Hepatocyte (in vitro differentiated cells): Measurements from ENCODE around the gene MLH3. TPM values are rescaled to one million over a fixed set of nuclear protein-coding genes. Genes with fewer than 3 reads are reported as not detected.
A peak's percentile ranks its signal among the peaks of the same experiment; 100 is the strongest.

Experiments used
- DNase-seq: peaks from one replicate; pipeline ENCODE4 v3.0.0-alpha.2; 2016; ENCODE audit warnings: low spot score
- H2AFZ ChIP-seq: fragments of 200-600 bp; sonication (generic); 2 replicates; pipeline ENCODE4 v1.6.0; 2016; ENCODE audit warnings: antibody characterized with exemption, mild to moderate bottlenecking
- H3K27ac ChIP-seq: fragments of 200-600 bp; sonication (generic); 2 replicates; pipeline ENCODE4 v1.5.1; 2016; ENCODE audit warnings: mild to moderate bottlenecking
- H3K27me3 ChIP-seq: fragments of 200-600 bp; sonication (generic); 2 replicates; pipeline ENCODE4 v1.6.1; 2016
- H3K36me3 ChIP-seq: fragments of 200-600 bp; sonication (generic); replicated peaks from 2 replicates; pipeline ENCODE4 v1.5.1; 2016; ENCODE audit warnings: low read depth; ENCODE audit not compliant: insufficient read depth
- H3K4me1 ChIP-seq: fragments of 200-600 bp; sonication (generic); 2 replicates; pipeline ENCODE4 v1.5.1; 2016; ENCODE audit warnings: mild to moderate bottlenecking, moderate library complexity; ENCODE audit not compliant: insufficient read depth
- H3K4me2 ChIP-seq: fragments of 200-600 bp; sonication (generic); 2 replicates; pipeline ENCODE4 v1.6.0; 2016
- H3K4me3 ChIP-seq: fragments of 200-600 bp; sonication (generic); 2 replicates; pipeline ENCODE4 v1.5.1; 2016; ENCODE audit warnings: mild to moderate bottlenecking
- H3K79me2 ChIP-seq: fragments of 200-600 bp; sonication (generic); 2 replicates; pipeline ENCODE4 v1.6.0; 2017; ENCODE audit warnings: mild to moderate bottlenecking
- H3K9me2 ChIP-seq: fragments of 200-600 bp; sonication (generic); replicated peaks from 2 replicates; pipeline ENCODE4 v1.6.0; 2017; ENCODE audit warnings: mild to moderate bottlenecking; ENCODE audit not compliant: insufficient read depth
- H3K9me3 ChIP-seq: fragments of 200-600 bp; sonication (generic); 2 replicates; pipeline ENCODE4 v1.5.1; 2016; ENCODE audit warnings: low read depth, mild to moderate bottlenecking
- H4K20me1 ChIP-seq: fragments of 200-600 bp; sonication (generic); 2 replicates; pipeline ENCODE4 v1.6.0; 2016; ENCODE audit warnings: mild to moderate bottlenecking; ENCODE audit not compliant: insufficient read depth, poor library complexity, severe bottlenecking
- EZH2 ChIP-seq: fragments of 200-600 bp; sonication (generic); IDR thresholded peaks from 2 replicates; pipeline ENCODE4 v1.6.1; 2016; ENCODE audit warnings: antibody characterized with exemption, mild to moderate bottlenecking, borderline replicate concordance
- EZH2phosphoT487 ChIP-seq: fragments of 200-600 bp; sonication (generic); IDR thresholded peaks from one replicate; pipeline ENCODE4 v1.6.1; 2018; ENCODE audit warnings: antibody characterized with exemption, mild to moderate bottlenecking, low read depth, moderate library complexity; ENCODE audit not compliant: unreplicated experiment, severe bottlenecking
- WGBS: methylation state at CpG from one replicate; pipeline ENCODE4 v1.1.6; 2016; ENCODE audit warnings: low lambda C conversion rate; ENCODE audit errors: missing lambda C conversion rate; 5-methylcytosine and 5-hydroxymethylcytosine counted together
- polyA plus RNA-seq: library from polyadenylated mRNA; unstranded; fragments of >200 nt; fragmentation: Nextera tagmentation; extraction: Ambion mirVana; gene quantifications from 2 replicates; pipeline ENCODE4 v1.2.1, GENCODE V29; 2016
- total RNA-seq: library from RNA; depleted of rRNA; stranded (reverse); fragments of >200 nt; gene quantifications from 2 replicates; pipeline ENCODE4 v1.2.3, GENCODE V29; 2014
- TF ChIP-seq, protein P1 (sequence below): fragments of 200-600 bp; sonication (generic); IDR thresholded peaks from 2 replicates; pipeline ENCODE4 v1.5.1; 2016; ENCODE audit warnings: antibody characterized with exemption, mild to moderate bottlenecking; ENCODE audit not compliant: poor library complexity

MLH3 gene
- total and polyA plus RNA-seq, 2 experiments from 2014 or later = 8.5 to 15.6 TPM

DNA sequence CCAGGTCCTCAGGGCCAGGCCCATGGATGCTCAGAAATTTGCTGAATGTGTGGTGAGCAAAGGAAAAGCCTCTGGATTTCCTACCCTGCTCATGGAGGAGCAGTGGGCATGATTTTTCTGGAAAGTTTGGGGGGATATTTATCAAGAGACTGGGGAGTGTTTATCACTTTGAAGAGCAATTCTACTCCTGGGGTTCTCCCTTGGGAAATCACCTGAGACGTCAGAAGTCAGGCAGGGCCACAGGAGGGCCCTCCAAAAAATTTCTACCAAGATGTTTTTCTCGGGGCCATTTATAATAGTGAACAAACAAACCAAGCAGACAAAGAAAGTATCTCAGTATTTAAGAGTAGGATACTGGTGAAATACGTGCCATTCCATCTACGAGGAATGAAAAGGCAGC, 68.6 kb downstream of the MLH3 start:
- H3K4me1 ChIP-seq = peaks cover 35% of the 10 kb centered on the region
- no peak overlapping the region for H3K4me2 ChIP-seq
- H3K27me3 ChIP-seq = no peaks in the 10 kb centered on the region
- no peaks in the 10 kb centered on the region for H4K20me1 ChIP-seq
- TF ChIP-seq, protein P1, sequence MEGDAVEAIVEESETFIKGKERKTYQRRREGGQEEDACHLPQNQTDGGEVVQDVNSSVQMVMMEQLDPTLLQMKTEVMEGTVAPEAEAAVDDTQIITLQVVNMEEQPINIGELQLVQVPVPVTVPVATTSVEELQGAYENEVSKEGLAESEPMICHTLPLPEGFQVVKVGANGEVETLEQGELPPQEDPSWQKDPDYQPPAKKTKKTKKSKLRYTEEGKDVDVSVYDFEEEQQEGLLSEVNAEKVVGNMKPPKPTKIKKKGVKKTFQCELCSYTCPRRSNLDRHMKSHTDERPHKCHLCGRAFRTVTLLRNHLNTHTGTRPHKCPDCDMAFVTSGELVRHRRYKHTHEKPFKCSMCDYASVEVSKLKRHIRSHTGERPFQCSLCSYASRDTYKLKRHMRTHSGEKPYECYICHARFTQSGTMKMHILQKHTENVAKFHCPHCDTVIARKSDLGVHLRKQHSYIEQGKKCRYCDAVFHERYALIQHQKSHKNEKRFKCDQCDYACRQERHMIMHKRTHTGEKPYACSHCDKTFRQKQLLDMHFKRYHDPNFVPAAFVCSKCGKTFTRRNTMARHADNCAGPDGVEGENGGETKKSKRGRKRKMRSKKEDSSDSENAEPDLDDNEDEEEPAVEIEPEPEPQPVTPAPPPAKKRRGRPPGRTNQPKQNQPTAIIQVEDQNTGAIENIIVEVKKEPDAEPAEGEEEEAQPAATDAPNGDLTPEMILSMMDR = no peak
- TF ChIP-seq EZH2 = no peak
- no peak for TF ChIP-seq EZH2phosphoT487
- H3K9me2 ChIP-seq = no peaks in the 10 kb centered on the region
- no peak overlapping the region for H3K27ac ChIP-seq
- no peak overlapping the region for H3K4me3 ChIP-seq
- 93% methylated on average over 4 of the region's 4 CpGs for WGBS
- DNase-seq = no peak
- H3K36me3 ChIP-seq = no peaks in the 10 kb centered on the region
- H3K9me3 ChIP-seq = no peaks in the 10 kb centered on the region
- H2AFZ ChIP-seq = no peak overlapping the region
- H3K79me2 ChIP-seq = no peaks in the 10 kb centered on the region

GRCh38 chr14:74981833-74982232, 69.4 kb downstream of the MLH3 start:
- TF ChIP-seq EZH2phosphoT487 = no peak
- TF ChIP-seq, protein P1 = no peak
- no peak for TF ChIP-seq EZH2
- 98% methylated on average over 5 of the region's 5 CpGs for WGBS

DNA sequence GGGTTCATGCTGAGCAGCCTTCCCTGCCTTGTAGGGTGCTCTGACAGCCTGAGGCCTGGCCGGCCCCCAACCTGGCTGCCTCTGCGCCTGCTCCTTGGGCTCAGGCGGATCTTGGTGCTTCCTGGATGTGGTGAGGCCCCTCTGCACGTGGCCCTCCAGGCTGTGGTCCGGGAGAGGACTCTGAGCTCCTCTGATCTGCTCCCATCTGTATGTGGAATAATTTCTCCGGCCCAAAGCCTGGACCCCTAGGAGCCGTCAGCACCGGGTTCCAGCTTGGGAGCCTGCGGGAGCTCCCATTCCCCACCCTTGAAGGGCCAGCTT, 69.8 kb downstream of the MLH3 start:
- TF ChIP-seq EZH2 (no peak), EZH2phosphoT487 (no peak)
- TF ChIP-seq, protein P1 = no peak

More at GRCh38 chr14:74981833-74982232, 69.4 kb downstream of the MLH3 start:
- Histone ChIP-seq H3K27ac (no peak overlapping the region), H3K4me3 (no peak overlapping the region), H3K9me2 (no peaks in the 10 kb centered on the region), H3K27me3 (no peaks in the 10 kb centered on the region), H4K20me1 (no peaks in the 10 kb centered on the region), H3K36me3 (no peaks in the 10 kb centered on the region), H3K4me2 (no peak overlapping the region), H3K79me2 (no peaks in the 10 kb centered on the region), H3K9me3 (no peaks in the 10 kb centered on the region), H2AFZ (no peak overlapping the region), H3K4me1 (peaks cover 42% of the 10 kb centered on the region)
- no peak for DNase-seq

More for the DNA sequence above, 69.8 kb downstream of the MLH3 start:
- peak overlapping the region; percentile 77 for H3K27ac ChIP-seq
- no peaks in the 10 kb centered on the region for H3K27me3 ChIP-seq
- H3K4me1 ChIP-seq = peaks cover 44% of the 10 kb centered on the region
- H3K9me3 ChIP-seq = no peaks in the 10 kb centered on the region
- H3K4me2 ChIP-seq = no peak overlapping the region
- no peaks in the 10 kb centered on the region for H3K9me2 ChIP-seq
- no peak for DNase-seq
- no peaks in the 10 kb centered on the region for H3K36me3 ChIP-seq
- H4K20me1 ChIP-seq = no peaks in the 10 kb centered on the region
- H3K4me3 ChIP-seq = no peak overlapping the region
- 83% methylated on average over 9 of the region's 9 CpGs for WGBS
- no peaks in the 10 kb centered on the region for H3K79me2 ChIP-seq
- H2AFZ ChIP-seq = no peak overlapping the region
